Tibial nerve (tissue), 4 donors: ENCODE data around the gene KIAA0586.
"Not testable (repeated sequence)": the region's sequence is repeated elsewhere in the genome, so short reads cannot be mapped to it uniquely, and the experiment has no call there.

ENCODE experiments used
- CTCF ChIP-seq, 5 experiments: fragments of 200-600 bp in 3 of 5; fragments of 450-650 bp in 2 of 5; sonication (generic) in 3 of 5; IDR thresholded peaks; one replicate each; pipeline ENCODE4 v1.5.1; 2016 to 2019; ENCODE audit warnings: antibody characterized with exemption in 5 of 5, mild to moderate bottlenecking in 3 of 5, moderate library complexity in 2 of 5
- EP300 ChIP-seq, 2 donors: sonication (generic); formaldehyde crosslinking; IDR thresholded peaks; one replicate each; pipeline ENCODE4 v1.6.1; 2017; ENCODE audit warnings: antibody characterized with exemption in 2 of 2, mild to moderate bottlenecking in 1 of 2

GRCh38 chr14:58588321-58588720 is 160.8 kb downstream of the KIAA0586 start:
- not testable (repeated sequence) for TF ChIP-seq EP300, CTCF (IDR thresholded peaks at IDR 0.05)
